A549 (cell line): ENCODE results near the gene ATRAID. TPM values are rescaled to one million over a fixed set of nuclear protein-coding genes. Genes with fewer than 3 reads are reported as not detected.

Experiments used
- ATAC-seq, 2 experiments: fragments of 200-7000 bp in 1 of 2; fragments of >200 bp in 1 of 2; cut with Nextera tagmentation in 1 of 2; cut with Tn5 transposase in 1 of 2; 3 replicates each; pipeline versions ENCODE4 v1.8.0 to v1.9.1; 2018 to 2020; ENCODE audit warnings: mild to moderate bottlenecking in 1 of 2, moderate library complexity in 1 of 2
- CTCF ChIA-PET: fragments of 300-600 bp; sonication (Branson Sonifier 250); formaldehyde crosslinking; extraction: SDS; loops from one replicate; lab custom pipeline; 2021; ENCODE audit warnings: antibody characterized with exemption, inconsistent platforms; lab: Yijun Ruan, JAX
- POLR2A ChIA-PET: fragments of 350-600 bp; formaldehyde crosslinking; extraction: SDS; loops from one replicate; lab custom pipeline; 2021; ENCODE audit warnings: antibody characterized with exemption, inconsistent platforms; lab: Yijun Ruan, JAX
- DNase-seq, 2 experiments: peaks; one replicate each; pipeline versions ENCODE4 v3.0.0 to v3.0.0-alpha.2; 2011 to 2016; ENCODE audit warnings: low read depth in 1 of 2, low spot score in 1 of 2
- FAIRE-seq: peaks from 2 replicates; lab custom pipeline; 2011; peaks lifted over from hg19 to GRCh38; lab: Jason Lieb, UNC
- H3K27ac ChIP-seq, 2 experiments: fragments of >200 bp; sonication (Bioruptor Twin); formaldehyde crosslinking; 3 replicates each; pipeline ENCODE4 v1.5.1; 2016 to 2017
- H3K4me1 ChIP-seq: fragments of >200 bp; sonication (Bioruptor Twin); formaldehyde crosslinking; 3 replicates; pipeline ENCODE4 v1.6.1; 2016
- H3K4me2 ChIP-seq: fragments of >200 bp; sonication (Bioruptor Twin); formaldehyde crosslinking; 3 replicates; pipeline ENCODE4 v1.6.1; 2016
- H3K4me3 ChIP-seq: fragments of >200 bp; sonication (Bioruptor Twin); formaldehyde crosslinking; 3 replicates; pipeline ENCODE4 v1.5.1; 2016
- H3K9me3 ChIP-seq: fragments of >200 bp; sonication (Bioruptor Twin); formaldehyde crosslinking; 3 replicates; pipeline ENCODE4 v1.6.1; 2016
- CBX2 ChIP-seq: fragments of 200-600 bp; sonication (generic); IDR thresholded peaks from 2 replicates; pipeline ENCODE4 v1.6.1; 2016; ENCODE audit warnings: low read depth, mild to moderate bottlenecking, borderline replicate concordance
- CEBPB ChIP-seq, 2 experiments: fragments of >200 bp in 1 of 2; sonication (Bioruptor Twin) in 1 of 2; formaldehyde crosslinking in 1 of 2; IDR thresholded peaks; 2 replicates each; pipeline ENCODE4 v1.6.1; 2012 to 2016
- CHD2 ChIP-seq: fragments of 150-350 bp; IDR thresholded peaks from 2 replicates; pipeline ENCODE4 v1.6.1; 2014; ENCODE audit warnings: low read length; ENCODE audit not compliant: partially characterized antibody
- CHD4 ChIP-seq: fragments of 200-600 bp; sonication (generic); IDR thresholded peaks from 2 replicates; pipeline ENCODE4 v1.6.1; 2016; ENCODE audit warnings: antibody characterized with exemption, mild to moderate bottlenecking, borderline replicate concordance
- EHF ChIP-seq: fragments of 250-450 bp; sonication (Bioruptor Pico); IDR thresholded peaks from 2 replicates; pipeline ENCODE4 v1.5.0; 2020; ENCODE audit warnings: mild to moderate bottlenecking
- EHMT2 ChIP-seq: fragments of 200-600 bp; sonication (generic); IDR thresholded peaks from 2 replicates; pipeline ENCODE4 v1.6.1; 2016; ENCODE audit warnings: antibody characterized with exemption, low read depth, mild to moderate bottlenecking, moderate library complexity
- EP300 ChIP-seq, 2 experiments: fragments of >200 bp; sonication (Bioruptor Twin); formaldehyde crosslinking; IDR thresholded peaks; 2 replicates in 1 of 2; 3 replicates in 1 of 2; pipeline ENCODE4 v1.6.1; 2016 to 2017
- FOXS1 ChIP-seq: fragments of 250-450 bp; sonication (Bioruptor Pico); IDR thresholded peaks from 2 replicates; pipeline ENCODE4 v1.5.0; 2020; ENCODE audit warnings: mild to moderate bottlenecking, moderate library complexity
- GATA3 ChIP-seq: IDR thresholded peaks from 2 replicates; pipeline ENCODE4 v1.6.1; 2012; ENCODE audit warnings: borderline replicate concordance
- HDAC2 ChIP-seq: fragments of 200-600 bp; sonication (generic); IDR thresholded peaks from 2 replicates; pipeline ENCODE4 v1.6.1; 2016
- HOXB13 ChIP-seq: fragments of 250-450 bp; sonication (Bioruptor Pico); IDR thresholded peaks from 2 replicates; pipeline ENCODE4 v1.5.0; 2020; ENCODE audit warnings: low read depth, mild to moderate bottlenecking, moderate library complexity
- HOXB5 ChIP-seq: fragments of 250-450 bp; sonication (Bioruptor Pico); IDR thresholded peaks from 2 replicates; pipeline ENCODE4 v1.5.0; 2020; ENCODE audit warnings: mild to moderate bottlenecking, moderate library complexity
- JUN ChIP-seq, 2 experiments: fragments of >200 bp; sonication (Bioruptor Twin); formaldehyde crosslinking; IDR thresholded peaks; 2 replicates in 1 of 2; 3 replicates in 1 of 2; pipeline ENCODE4 v1.6.1; 2016 to 2017
- MAFK ChIP-seq: fragments of 450-650 bp; IDR thresholded peaks from 2 replicates; pipeline ENCODE4 v1.6.1; 2014; ENCODE audit not compliant: partially characterized antibody
- MAZ ChIP-seq: fragments of 150-350 bp; IDR thresholded peaks from 2 replicates; pipeline ENCODE4 v1.6.1; 2014; ENCODE audit warnings: antibody characterized with exemption, low read depth, low read length, borderline replicate concordance
- NFE2L2 ChIP-seq: fragments of 150-350 bp; conservative IDR thresholded peaks from 2 replicates; pipeline ENCODE4 v1.6.1; 2014; ENCODE audit warnings: low read length
- PHF8 ChIP-seq: fragments of 200-600 bp; sonication (generic); IDR thresholded peaks from 2 replicates; pipeline ENCODE4 v1.6.1; 2016; ENCODE audit warnings: low read depth, mild to moderate bottlenecking, antibody characterized with exemption, moderate library complexity, borderline replicate concordance
- POLR2A ChIP-seq: IDR thresholded peaks from 2 replicates; pipeline ENCODE4 v1.6.1; 2012; ENCODE audit warnings: mild to moderate bottlenecking, low read length
- RFX5 ChIP-seq: fragments of 450-650 bp; IDR thresholded peaks from 2 replicates; pipeline ENCODE4 v1.7.1; 2014; ENCODE audit warnings: antibody characterized with exemption, mild to moderate bottlenecking, moderate library complexity
- RNF2 ChIP-seq: fragments of 200-600 bp; sonication (generic); IDR thresholded peaks from 2 replicates; pipeline ENCODE4 v1.6.1; 2016; ENCODE audit warnings: low read depth, mild to moderate bottlenecking, antibody characterized with exemption, moderate library complexity, borderline replicate concordance
- SMC3 ChIP-seq: fragments of >200 bp; sonication (Bioruptor Twin); formaldehyde crosslinking; IDR thresholded peaks from 3 replicates; pipeline ENCODE4 v1.6.1; 2018; ENCODE audit warnings: inconsistent platforms
- SREBF2 ChIP-seq: fragments of 450-650 bp; IDR thresholded peaks from 2 replicates; pipeline ENCODE4 v1.6.1; 2014; ENCODE audit warnings: mild to moderate bottlenecking, moderate library complexity
- ZC3H11A ChIP-seq: fragments of 450-650 bp; IDR thresholded peaks from 2 replicates; pipeline ENCODE4 v1.6.1; 2014; ENCODE audit warnings: antibody characterized with exemption, mild to moderate bottlenecking
- ZFP36 ChIP-seq: fragments of 450-650 bp; IDR thresholded peaks from 2 replicates; pipeline ENCODE4 v1.6.1; 2014; ENCODE audit warnings: borderline replicate concordance; ENCODE audit not compliant: partially characterized antibody
- ZNF302 ChIP-seq: fragments of 250-450 bp; sonication (Bioruptor Pico); IDR thresholded peaks from 2 replicates; pipeline ENCODE4 v1.9.0; 2021; ENCODE audit warnings: inconsistent platforms, mild to moderate bottlenecking, moderate library complexity
- WGBS: methylation state at CpG from one replicate; pipeline ENCODE4 v1.1.6; 2017; ENCODE audit errors: missing lambda C conversion rate; 5-methylcytosine and 5-hydroxymethylcytosine counted together
- polyA plus RNA-seq, 4 experiments: library from polyadenylated mRNA; depleted of rRNA in 3 of 4; stranded (reverse); fragments of >200 nt; fragmentation: RNase III in 1 of 4; extraction: RNeasy Plus Mini Kit Qiagen cat#74134 plus additional on column Dnase treatment in 1 of 4; gene quantifications; 2 replicates in 3 of 4; 3 replicates in 1 of 4; pipeline ENCODE4 v1.2.3, GENCODE V29; 2011 to 2017
- TF ChIP-seq, protein P1 (sequence below): fragments of 200-600 bp; sonication (generic); IDR thresholded peaks from 2 replicates; pipeline ENCODE4 v1.6.1; 2016; ENCODE audit warnings: antibody characterized with exemption, mild to moderate bottlenecking, moderate library complexity
- TF ChIP-seq, protein P2 (sequence below): fragments of 250-450 bp; sonication (Bioruptor Pico); IDR thresholded peaks from 2 replicates; pipeline ENCODE4 v1.5.0; 2020; ENCODE audit warnings: low read depth, mild to moderate bottlenecking, moderate library complexity
- TF ChIP-seq, protein P3 (sequence below): fragments of 450-650 bp; IDR thresholded peaks from 2 replicates; pipeline ENCODE4 v1.6.1; 2014; ENCODE audit warnings: antibody characterized with exemption
- TF ChIP-seq, protein P4 (sequence below): fragments of >200 bp; sonication (Bioruptor Twin); formaldehyde crosslinking; IDR thresholded peaks from 3 replicates; pipeline ENCODE4 v1.6.1; 2016

ATRAID gene
- polyA plus RNA-seq, 2 of the 4 experiments (the other 2 are of a cell fraction) = 176 to 346 TPM

DNA sequence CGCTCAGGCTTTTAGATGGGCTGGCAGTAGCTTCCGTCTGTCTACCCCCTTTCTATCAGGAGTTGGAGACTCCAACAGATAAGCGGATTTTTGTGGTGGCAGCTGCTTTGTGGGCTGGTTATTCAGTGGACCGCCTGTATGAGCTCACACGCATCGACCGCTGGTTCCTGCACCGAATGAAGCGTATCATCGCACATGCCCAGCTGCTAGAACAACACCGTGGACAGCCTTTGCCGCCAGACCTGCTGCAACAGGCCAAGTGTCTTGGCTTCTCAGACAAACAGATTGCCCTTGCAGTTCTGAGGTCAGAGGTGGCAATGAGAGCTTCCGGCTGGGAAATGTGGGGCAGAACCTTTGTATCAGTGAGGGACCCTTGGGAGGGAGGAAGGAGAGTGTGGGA, 20.1 kb downstream of the ATRAID start:
- ChIA-PET CTCF (interaction anchor here (0.7 to 6.8 kb wide), 12 partner anchors 11 to 89 kb away, joined by 3 to 43 read pairs (median 5); partner anchors contain the start of gene SLC30A3), POLR2A (interaction anchor here (1.4 kb wide), 1 partner anchor 20 kb away, joined by 3 read pairs; the partner anchor contains the start of genes ATRAID and SLC5A6)
- WGBS = 97% methylated on average over 13 of the region's 13 CpGs
- ATAC-seq (no peak), FAIRE-seq (no peak), DNase-seq (no peak)
- TF ChIP-seq SMC3 (no peak), CBX2 (no peak), RFX5 (no peak), EP300 (IDR thresholded peaks at IDR 0.05) (no peak), HOXB5 (no peak), EHMT2 (no peak), ZFP36 (no peak), SREBF2 (no peak), CEBPB (IDR thresholded peaks at IDR 0.05) (no peak), EHF (no peak)
- TF ChIP-seq, protein P1, sequence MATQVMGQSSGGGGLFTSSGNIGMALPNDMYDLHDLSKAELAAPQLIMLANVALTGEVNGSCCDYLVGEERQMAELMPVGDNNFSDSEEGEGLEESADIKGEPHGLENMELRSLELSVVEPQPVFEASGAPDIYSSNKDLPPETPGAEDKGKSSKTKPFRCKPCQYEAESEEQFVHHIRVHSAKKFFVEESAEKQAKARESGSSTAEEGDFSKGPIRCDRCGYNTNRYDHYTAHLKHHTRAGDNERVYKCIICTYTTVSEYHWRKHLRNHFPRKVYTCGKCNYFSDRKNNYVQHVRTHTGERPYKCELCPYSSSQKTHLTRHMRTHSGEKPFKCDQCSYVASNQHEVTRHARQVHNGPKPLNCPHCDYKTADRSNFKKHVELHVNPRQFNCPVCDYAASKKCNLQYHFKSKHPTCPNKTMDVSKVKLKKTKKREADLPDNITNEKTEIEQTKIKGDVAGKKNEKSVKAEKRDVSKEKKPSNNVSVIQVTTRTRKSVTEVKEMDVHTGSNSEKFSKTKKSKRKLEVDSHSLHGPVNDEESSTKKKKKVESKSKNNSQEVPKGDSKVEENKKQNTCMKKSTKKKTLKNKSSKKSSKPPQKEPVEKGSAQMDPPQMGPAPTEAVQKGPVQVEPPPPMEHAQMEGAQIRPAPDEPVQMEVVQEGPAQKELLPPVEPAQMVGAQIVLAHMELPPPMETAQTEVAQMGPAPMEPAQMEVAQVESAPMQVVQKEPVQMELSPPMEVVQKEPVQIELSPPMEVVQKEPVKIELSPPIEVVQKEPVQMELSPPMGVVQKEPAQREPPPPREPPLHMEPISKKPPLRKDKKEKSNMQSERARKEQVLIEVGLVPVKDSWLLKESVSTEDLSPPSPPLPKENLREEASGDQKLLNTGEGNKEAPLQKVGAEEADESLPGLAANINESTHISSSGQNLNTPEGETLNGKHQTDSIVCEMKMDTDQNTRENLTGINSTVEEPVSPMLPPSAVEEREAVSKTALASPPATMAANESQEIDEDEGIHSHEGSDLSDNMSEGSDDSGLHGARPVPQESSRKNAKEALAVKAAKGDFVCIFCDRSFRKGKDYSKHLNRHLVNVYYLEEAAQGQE = no peak
- TF ChIP-seq, protein P2, sequence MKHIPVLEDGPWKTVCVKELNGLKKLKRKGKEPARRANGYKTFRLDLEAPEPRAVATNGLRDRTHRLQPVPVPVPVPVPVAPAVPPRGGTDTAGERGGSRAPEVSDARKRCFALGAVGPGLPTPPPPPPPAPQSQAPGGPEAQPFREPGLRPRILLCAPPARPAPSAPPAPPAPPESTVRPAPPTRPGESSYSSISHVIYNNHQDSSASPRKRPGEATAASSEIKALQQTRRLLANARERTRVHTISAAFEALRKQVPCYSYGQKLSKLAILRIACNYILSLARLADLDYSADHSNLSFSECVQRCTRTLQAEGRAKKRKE = no peak
- no peaks in the 10 kb centered on the region for H3K9me3 ChIP-seq
- no peaks in the 10 kb centered on the region for H3K4me1 ChIP-seq
- H3K4me3 ChIP-seq = no peak overlapping the region
- H3K4me2 ChIP-seq = no peak overlapping the region
- H3K27ac ChIP-seq = no peak overlapping the region

DNA sequence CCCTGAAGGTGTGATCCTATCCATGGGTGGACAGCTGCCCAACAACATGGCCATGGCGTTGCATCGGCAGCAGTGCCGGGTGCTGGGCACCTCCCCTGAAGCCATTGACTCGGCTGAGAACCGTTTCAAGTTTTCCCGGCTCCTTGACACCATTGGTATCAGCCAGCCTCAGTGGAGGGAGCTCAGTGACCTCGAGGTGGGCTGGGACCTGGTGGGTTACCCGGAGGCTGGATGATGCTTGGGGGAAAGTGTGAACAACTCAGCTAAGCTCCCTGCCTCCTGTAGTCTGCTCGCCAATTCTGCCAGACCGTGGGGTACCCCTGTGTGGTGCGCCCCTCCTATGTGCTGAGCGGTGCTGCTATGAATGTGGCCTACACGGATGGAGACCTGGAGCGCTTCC, 21.5 kb downstream of the ATRAID start:
- Histone ChIP-seq H3K9me3 (no peaks in the 10 kb centered on the region), H3K27ac (no peak overlapping the region), H3K4me1 (no peaks in the 10 kb centered on the region), H3K4me3 (no peak overlapping the region)
- 96% methylated on average over 13 of the region's 14 CpGs for WGBS
- CTCF ChIA-PET = interaction anchor here (0.9 to 6.8 kb wide), 7 partner anchors 9 to 132 kb away, joined by 3 to 43 read pairs (median 5); partner anchors contain the start of gene SLC30A3
- DNase-seq (no peak), ATAC-seq (no peak)
- POLR2A ChIA-PET = interaction anchor here (1.4 kb wide), 1 partner anchor 21 kb away, joined by 3 read pairs; the partner anchor contains the start of genes ATRAID and SLC5A6
- TF ChIP-seq MAZ (no peak), PHF8 (no peak), HOXB13 (CRISPR knock-in tag) (no peak), POLR2A (no peak), CHD4 (no peak), ZC3H11A (no peak), HDAC2 (no peak), FOXS1 (CRISPR knock-in tag) (no peak), MAFK (no peak), NFE2L2 (no peak), GATA3 (no peak), CHD2 (no peak), RNF2 (no peak), JUN (IDR thresholded peaks at IDR 0.05) (no peak), ZNF302 (no peak)
- TF ChIP-seq, protein P3, sequence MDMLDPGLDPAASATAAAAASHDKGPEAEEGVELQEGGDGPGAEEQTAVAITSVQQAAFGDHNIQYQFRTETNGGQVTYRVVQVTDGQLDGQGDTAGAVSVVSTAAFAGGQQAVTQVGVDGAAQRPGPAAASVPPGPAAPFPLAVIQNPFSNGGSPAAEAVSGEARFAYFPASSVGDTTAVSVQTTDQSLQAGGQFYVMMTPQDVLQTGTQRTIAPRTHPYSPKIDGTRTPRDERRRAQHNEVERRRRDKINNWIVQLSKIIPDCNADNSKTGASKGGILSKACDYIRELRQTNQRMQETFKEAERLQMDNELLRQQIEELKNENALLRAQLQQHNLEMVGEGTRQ = no peak
- TF ChIP-seq, protein P2 = no peak
- TF ChIP-seq, protein P4, sequence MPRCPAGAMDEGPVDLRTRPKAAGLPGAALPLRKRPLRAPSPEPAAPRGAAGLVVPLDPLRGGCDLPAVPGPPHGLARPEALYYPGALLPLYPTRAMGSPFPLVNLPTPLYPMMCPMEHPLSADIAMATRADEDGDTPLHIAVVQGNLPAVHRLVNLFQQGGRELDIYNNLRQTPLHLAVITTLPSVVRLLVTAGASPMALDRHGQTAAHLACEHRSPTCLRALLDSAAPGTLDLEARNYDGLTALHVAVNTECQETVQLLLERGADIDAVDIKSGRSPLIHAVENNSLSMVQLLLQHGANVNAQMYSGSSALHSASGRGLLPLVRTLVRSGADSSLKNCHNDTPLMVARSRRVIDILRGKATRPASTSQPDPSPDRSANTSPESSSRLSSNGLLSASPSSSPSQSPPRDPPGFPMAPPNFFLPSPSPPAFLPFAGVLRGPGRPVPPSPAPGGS = no peak
- TF ChIP-seq, all 56 proteins: peak for 0
- FAIRE-seq = no peak
- no peak overlapping the region for H3K4me2 ChIP-seq
